Vagina (tissue), 2 donors: ENCODE results near the gene TNS1. TPM values are rescaled to one million over a fixed set of nuclear protein-coding genes. Genes with fewer than 3 reads are reported as not detected.

Source experiments
- DNase-seq, 2 donors: peaks; one replicate each; pipeline ENCODE4 v3.0.0-alpha.2; 2017; ENCODE audit errors: extremely low spot score in 2 of 2
- H3K27ac ChIP-seq: fragments of 200-600 bp; sonication (generic); one replicate; pipeline ENCODE4 v1.5.1; 2019
- H3K27me3 ChIP-seq: fragments of 200-600 bp; sonication (generic); one replicate; pipeline ENCODE4 v1.5.1; 2019
- H3K36me3 ChIP-seq, 2 donors: fragments of 200-600 bp; sonication (generic); one replicate each; pipeline ENCODE4 v1.5.1; 2017 to 2019
- H3K4me1 ChIP-seq: fragments of 200-600 bp; sonication (generic); one replicate; pipeline ENCODE4 v1.5.1; 2019
- H3K4me3 ChIP-seq, 2 donors: fragments of 200-600 bp; sonication (generic); 1 replicate in 1 of 2; 2 replicates in 1 of 2; pipeline ENCODE4 v1.5.1; 2016 to 2019
- H3K9me3 ChIP-seq: fragments of 200-600 bp; sonication (generic); one replicate; pipeline ENCODE4 v1.5.1; 2019
- CTCF ChIP-seq, 3 experiments: fragments of 450-650 bp in 2 of 3; fragments of 200-600 bp in 1 of 3; sonication (generic) in 1 of 3; IDR thresholded peaks; one replicate each; pipeline ENCODE4 v1.5.1; 2017 to 2019; ENCODE audit warnings: antibody characterized with exemption in 3 of 3, mild to moderate bottlenecking in 2 of 3, moderate library complexity in 2 of 3
- POLR2A ChIP-seq, 2 donors: fragments of 450-650 bp; IDR thresholded peaks; one replicate each; pipeline ENCODE4 v1.6.1; 2017; ENCODE audit warnings: antibody characterized with exemption in 2 of 2, mild to moderate bottlenecking in 2 of 2, moderate library complexity in 2 of 2
- POLR2AphosphoS5 ChIP-seq, 2 donors: sonication (generic); formaldehyde crosslinking; IDR thresholded peaks; one replicate each; pipeline ENCODE4 v1.9.0; 2017; ENCODE audit warnings: antibody characterized with exemption in 2 of 2, mild to moderate bottlenecking in 2 of 2, low read depth in 1 of 2; ENCODE audit not compliant: insufficient read depth in 1 of 2
- intact Hi-C: fragments of 100-400 bp; cut with DNase I; formaldehyde crosslinking; loops from one replicate; pipeline ENCODE4 v1.15.1; 2023
- total RNA-seq: library from RNA; depleted of rRNA; stranded (reverse); fragments of >200 nt; gene quantifications from one replicate; pipeline ENCODE4 v1.2.3, GENCODE V29; 2016

TNS1 gene
- total RNA-seq, 1 donor from 2014 or later, result 216 TPM

- Histone ChIP-seq H3K27ac (peak overlapping the region; percentile 83), H3K4me1 (peaks cover 64% of the 10 kb centered on the region), H3K9me3 (no peaks in the 10 kb centered on the region), H3K27me3 (no peaks in the 10 kb centered on the region), H3K4me3 (no peak overlapping the region), H3K36me3 (peaks cover 0 to 4% of the 10 kb centered on the region in 2 donors)
- no peak for DNase-seq
- TF ChIP-seq POLR2AphosphoS5 (IDR thresholded peaks at IDR 0.05; ENCODE audit: insufficient read depth in 1 of 2, low read depth in 1 of 2) (no peak), POLR2A (IDR thresholded peaks at IDR 0.05) (no peak), CTCF (IDR thresholded peaks at IDR 0.05) (no peak)
- intact Hi-C loops, result no loop called here
These were observed 22.2 kb downstream of the TNS1 start for GRCh38 chr2:217980591-217980990.

GRCh38 chr2:217980036-217980435 lies 22.8 kb downstream of the TNS1 start:
- Histone ChIP-seq H3K27ac (peak overlapping the region; percentile 83), H3K36me3 (peaks cover 0 to 4% of the 10 kb centered on the region in 2 donors), H3K9me3 (no peaks in the 10 kb centered on the region), H3K27me3 (no peaks in the 10 kb centered on the region), H3K4me1 (peaks cover 68% of the 10 kb centered on the region), H3K4me3 (peak overlapping the region; percentile 47 to 62)
- no peak for DNase-seq
- intact Hi-C loops, result no loop called here
- no peak for TF ChIP-seq CTCF (IDR thresholded peaks at IDR 0.05)
- no peak for TF ChIP-seq POLR2A (IDR thresholded peaks at IDR 0.05)
- TF ChIP-seq POLR2AphosphoS5 (IDR thresholded peaks at IDR 0.05; ENCODE audit: insufficient read depth in 1 of 2, low read depth in 1 of 2), result peak in 1 of 2 donors; percentile 42

- peaks cover 0 to 4% of the 10 kb centered on the region in 2 donors for H3K36me3 ChIP-seq
- peak overlapping the region; percentile 83 for H3K27ac ChIP-seq
- H3K27me3 ChIP-seq, result no peaks in the 10 kb centered on the region
- no peak for DNase-seq
- TF ChIP-seq POLR2A (IDR thresholded peaks at IDR 0.05), result no peak
- no peak for TF ChIP-seq POLR2AphosphoS5 (IDR thresholded peaks at IDR 0.05; ENCODE audit: insufficient read depth in 1 of 2, low read depth in 1 of 2)
- TF ChIP-seq CTCF (IDR thresholded peaks at IDR 0.05), result no peak
- intact Hi-C loops, result loop anchor here (5.0 kb wide), 1 partner anchor 37 kb away; no protein-coding TSS in a partner anchor
- no peaks in the 10 kb centered on the region for H3K9me3 ChIP-seq
- H3K4me1 ChIP-seq, result peaks cover 68% of the 10 kb centered on the region
- H3K4me3 ChIP-seq, result peak overlapping the region; percentile 47 to 62
These were observed 23.5 kb downstream of the TNS1 start for GRCh38 chr2:217979151-217979811.

GRCh38 chr2:217978536-217979150 lies 24.2 kb downstream of the TNS1 start:
- Histone ChIP-seq H3K27ac (peak overlapping the region; percentile 83), H3K4me3 (peak overlapping the region; percentile 47 to 62), H3K9me3 (no peaks in the 10 kb centered on the region), H3K36me3 (peaks cover 0 to under 1% of the 10 kb centered on the region in 2 donors), H3K4me1 (peaks cover 68% of the 10 kb centered on the region), H3K27me3 (no peaks in the 10 kb centered on the region)
- no peak for TF ChIP-seq CTCF (IDR thresholded peaks at IDR 0.05)
- TF ChIP-seq POLR2A (IDR thresholded peaks at IDR 0.05), result no peak
- peak in 1 of 2 donors; percentile 54 for TF ChIP-seq POLR2AphosphoS5 (IDR thresholded peaks at IDR 0.05; ENCODE audit: insufficient read depth in 1 of 2, low read depth in 1 of 2)
- DNase-seq, result no peak
- intact Hi-C loops, result loop anchor here (5.0 kb wide), 1 partner anchor 36 kb away; no protein-coding TSS in a partner anchor
